GM18517 (cell line): ENCODE results near the gene INPP5A.

ENCODE experiments used
- ATAC-seq: cut with Tn5 transposase; IDR thresholded peaks from one replicate; pipeline ENCODE4 v1.9.1; 2021; ENCODE audit warnings: mild to moderate bottlenecking, moderate library complexity; ENCODE audit not compliant: unreplicated experiment

The INPP5A gene

GRCh38 chr10:132624847-132625471, 87.4 kb downstream of the INPP5A start:
- ATAC-seq = no peak

GRCh38 chr10:132626019-132626760, 88.6 kb downstream of the INPP5A start:
- ATAC-seq = no peak

GRCh38 chr10:132626761-132627665, 89.4 kb downstream of the INPP5A start:
- no peak for ATAC-seq

GRCh38 chr10:132627666-132628531, 90.3 kb downstream of the INPP5A start:
- ATAC-seq = no peak

- ATAC-seq = no peak
Observed at GRCh38 chr10:132628966-132629900, 91.6 kb downstream of the INPP5A start.

- ATAC-seq = no peak
Observed at GRCh38 chr10:132630156-132630555, 92.6 kb downstream of the INPP5A start.

- no peak for ATAC-seq
Observed at GRCh38 chr10:132630666-132631337, 93.2 kb downstream of the INPP5A start.

GRCh38 chr10:132631338-132631735, 93.8 kb downstream of the INPP5A start:
- ATAC-seq = no peak

GRCh38 chr10:132632091-132632561, 94.5 kb downstream of the INPP5A start:
- no peak for ATAC-seq

GRCh38 chr10:132632851-132633684, 95.5 kb downstream of the INPP5A start:
- ATAC-seq = no peak

GRCh38 chr10:132634241-132634946, 96.8 kb downstream of the INPP5A start:
- ATAC-seq = no peak

- no peak for ATAC-seq
Observed at GRCh38 chr10:132634947-132635271, 97.3 kb downstream of the INPP5A start.

GRCh38 chr10:132636358-132636757, 98.8 kb downstream of the INPP5A start:
- no peak for ATAC-seq

- no peak for ATAC-seq
Observed at GRCh38 chr10:132637477-132638129, 100.0 kb downstream of the INPP5A start.

GRCh38 chr10:132638130-132638515, 100.5 kb downstream of the INPP5A start:
- ATAC-seq = no peak

GRCh38 chr10:132639470-132639869, 101.9 kb downstream of the INPP5A start:
- ATAC-seq = no peak
